GM06990 (cell line): ENCODE data around the gene MCL1.
"Not testable (repeated sequence)": the region's sequence is repeated elsewhere in the genome, so short reads cannot be mapped to it uniquely, and the experiment has no call there.

ENCODE experiments used
- DNase-seq: peaks from one replicate; pipeline ENCODE4 v3.0.0-alpha.2; 2011; ENCODE audit not compliant: insufficient read length; ENCODE audit errors: extremely low read depth
- H3K27me3 ChIP-seq: replicated peaks from 2 replicates; pipeline ENCODE4 v1.6.0; 2011; ENCODE audit warnings: low read length; ENCODE audit not compliant: control insufficient read depth, insufficient read depth
- H3K36me3 ChIP-seq: 2 replicates; pipeline ENCODE4 v1.5.1; 2011; ENCODE audit warnings: low read length; ENCODE audit not compliant: control insufficient read depth, insufficient read depth
- H3K4me3 ChIP-seq: replicated peaks from 2 replicates; pipeline ENCODE4 v1.5.1; 2011; ENCODE audit warnings: low read depth, mild to moderate bottlenecking, control low read depth, low read length
- TF ChIP-seq, protein P1 (sequence below): IDR thresholded peaks from 2 replicates; pipeline ENCODE4 v1.5.1; 2011; ENCODE audit warnings: low read length, control low read depth, mild to moderate bottlenecking, inconsistent platforms; ENCODE audit not compliant: insufficient read depth, poor library complexity, severe bottlenecking

The MCL1 gene

DNA sequence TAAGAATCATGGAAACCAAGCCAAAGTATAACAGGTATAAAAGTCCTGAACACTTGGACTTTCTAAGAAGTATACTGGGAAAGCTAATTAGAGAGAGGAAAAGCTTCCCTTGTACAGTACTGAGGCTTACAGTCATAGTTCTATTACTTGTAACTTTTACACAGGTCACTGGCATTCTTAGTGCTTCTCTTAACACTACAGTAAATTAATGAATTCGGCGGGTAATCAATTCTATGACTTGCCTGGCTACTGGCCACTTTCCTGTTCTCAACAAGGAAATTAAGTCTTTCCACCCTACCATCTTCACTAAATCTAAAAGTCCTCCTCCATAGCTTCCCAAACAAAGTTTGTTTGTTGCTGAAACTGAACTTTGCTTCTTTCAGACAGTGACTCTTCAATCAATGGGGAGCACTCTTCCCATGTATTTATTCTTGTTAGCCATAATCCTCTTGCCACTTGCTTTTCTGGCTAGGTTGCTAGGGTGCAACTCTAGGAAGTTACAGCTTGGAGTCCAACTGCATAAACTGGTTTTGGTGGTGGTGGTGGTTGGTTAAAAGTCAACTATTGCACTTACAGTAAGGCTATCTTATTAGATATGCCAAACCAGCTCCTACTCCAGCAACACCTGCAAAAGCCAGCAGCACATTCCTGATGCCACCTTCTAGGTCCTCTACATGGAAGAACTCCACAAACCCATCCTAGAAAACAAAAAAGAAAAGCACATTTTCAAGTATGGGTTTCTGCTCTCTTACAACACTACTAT lies 2.4 kb downstream of the MCL1 start:
- DNase-seq: no peak
- Histone ChIP-seq H3K27me3 (no peaks in the 10 kb centered on the region), H3K36me3 (peaks cover 26% of the 10 kb centered on the region), H3K4me3 (peak overlapping the region; percentile 100)
- TF ChIP-seq, protein P1, sequence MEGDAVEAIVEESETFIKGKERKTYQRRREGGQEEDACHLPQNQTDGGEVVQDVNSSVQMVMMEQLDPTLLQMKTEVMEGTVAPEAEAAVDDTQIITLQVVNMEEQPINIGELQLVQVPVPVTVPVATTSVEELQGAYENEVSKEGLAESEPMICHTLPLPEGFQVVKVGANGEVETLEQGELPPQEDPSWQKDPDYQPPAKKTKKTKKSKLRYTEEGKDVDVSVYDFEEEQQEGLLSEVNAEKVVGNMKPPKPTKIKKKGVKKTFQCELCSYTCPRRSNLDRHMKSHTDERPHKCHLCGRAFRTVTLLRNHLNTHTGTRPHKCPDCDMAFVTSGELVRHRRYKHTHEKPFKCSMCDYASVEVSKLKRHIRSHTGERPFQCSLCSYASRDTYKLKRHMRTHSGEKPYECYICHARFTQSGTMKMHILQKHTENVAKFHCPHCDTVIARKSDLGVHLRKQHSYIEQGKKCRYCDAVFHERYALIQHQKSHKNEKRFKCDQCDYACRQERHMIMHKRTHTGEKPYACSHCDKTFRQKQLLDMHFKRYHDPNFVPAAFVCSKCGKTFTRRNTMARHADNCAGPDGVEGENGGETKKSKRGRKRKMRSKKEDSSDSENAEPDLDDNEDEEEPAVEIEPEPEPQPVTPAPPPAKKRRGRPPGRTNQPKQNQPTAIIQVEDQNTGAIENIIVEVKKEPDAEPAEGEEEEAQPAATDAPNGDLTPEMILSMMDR: no peak

DNA sequence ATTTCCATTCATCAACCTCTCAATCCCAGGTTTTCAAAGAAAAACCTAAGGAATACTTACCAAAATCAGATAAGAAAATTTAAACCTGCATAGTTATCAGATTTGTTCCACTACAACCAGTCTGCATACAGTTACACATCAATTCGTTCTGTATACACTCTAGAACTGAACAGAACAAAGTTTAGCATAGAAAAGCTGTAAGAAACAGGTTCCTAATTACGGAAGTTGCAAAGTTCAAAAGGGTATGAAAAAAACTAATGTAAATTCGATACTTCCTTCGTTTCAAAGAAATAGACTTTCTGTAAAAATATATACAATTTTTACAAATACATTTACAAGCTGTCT lies 3.1 kb downstream of the MCL1 start:
- peak overlapping the region; percentile 100 for H3K4me3 ChIP-seq
- TF ChIP-seq, protein P1: no peak
- no peaks in the 10 kb centered on the region for H3K27me3 ChIP-seq
- peaks cover 26% of the 10 kb centered on the region for H3K36me3 ChIP-seq
- no peak for DNase-seq

GRCh38 chr1:150575518-150576366 lies 3.7 kb downstream of the MCL1 start:
- no peak for DNase-seq
- TF ChIP-seq, protein P1: no peak
- Histone ChIP-seq H3K36me3 (peaks cover 26% of the 10 kb centered on the region), H3K4me3 (peak overlapping the region; percentile 100), H3K27me3 (no peaks in the 10 kb centered on the region)

GRCh38 chr1:150575072-150575489 lies 4.3 kb downstream of the MCL1 start:
- no peak for DNase-seq
- Histone ChIP-seq H3K36me3 (peaks cover 26% of the 10 kb centered on the region), H3K4me3 (peak overlapping the region; percentile 100), H3K27me3 (no peaks in the 10 kb centered on the region)
- TF ChIP-seq, protein P1: no peak

GRCh38 chr1:150574260-150575071 lies 4.9 kb downstream of the MCL1 start:
- H3K27me3 ChIP-seq: no peaks in the 10 kb centered on the region
- peak overlapping the region; percentile 100 for H3K4me3 ChIP-seq
- peaks cover 26% of the 10 kb centered on the region for H3K36me3 ChIP-seq
- DNase-seq: no peak
- TF ChIP-seq, protein P1: no peak

GRCh38 chr1:150573648-150574071 lies 5.8 kb downstream of the MCL1 start:
- DNase-seq, H3K27me3 ChIP-seq: not testable (repeated sequence)
- Histone ChIP-seq H3K36me3 (peaks cover 24% of the 10 kb centered on the region), H3K4me3 (peak overlapping the region; percentile 37)
